Measurements from ENCODE around the gene FURIN.
"Not testable (repeated sequence)": the region's sequence is repeated elsewhere in the genome, so short reads cannot be mapped to it uniquely, and the experiment has no call there.

The FURIN gene

GRCh38 chr15:90882781-90883525 is 14.6 kb downstream of the FURIN start:
- no peak for DNase-seq (ENCODE audit: low read depth in 3 of 3)

- no peak for DNase-seq (ENCODE audit: low read depth in 3 of 3)
Observed at GRCh38 chr15:90883526-90883975, 15.2 kb downstream of the FURIN start.

- DNase-seq (ENCODE audit: low read depth in 3 of 3) = no peak
Observed at GRCh38 chr15:90883976-90884718, 15.8 kb downstream of the FURIN start, which contains the start of gene FES. Gene FES (plus strand): TSS chr15:90884504. CDS start chr15:90885046, 542 bp downstream.

GRCh38 chr15:90884719-90885431 is 16.5 kb downstream of the FURIN start:
- no peak for DNase-seq (ENCODE audit: low read depth in 3 of 3)

- peak; percentile 56 to 79 (median 68) for DNase-seq (ENCODE audit: low read depth in 3 of 3)
Observed at GRCh38 chr15:90885432-90886290, 17.3 kb downstream of the FURIN start.

GRCh38 chr15:90886291-90886614 is 17.9 kb downstream of the FURIN start:
- DNase-seq (ENCODE audit: low read depth in 3 of 3) = no peak

GRCh38 chr15:90887037-90887481 is 18.7 kb downstream of the FURIN start:
- DNase-seq (ENCODE audit: low read depth in 3 of 3) = no peak

GRCh38 chr15:90889313-90889730 is 20.9 kb downstream of the FURIN start:
- DNase-seq (ENCODE audit: low read depth in 3 of 3) = no peak

- no peak for DNase-seq (ENCODE audit: low read depth in 3 of 3)
Observed at GRCh38 chr15:90889736-90890456, 21.5 kb downstream of the FURIN start.

GRCh38 chr15:90890839-90891238 is 22.5 kb downstream of the FURIN start:
- DNase-seq (ENCODE audit: low read depth in 3 of 3) = no peak

- DNase-seq (ENCODE audit: low read depth in 3 of 3) = no peak
Observed at GRCh38 chr15:90891346-90891949, 23.1 kb downstream of the FURIN start.

GRCh38 chr15:90892023-90892422 is 23.6 kb downstream of the FURIN start:
- DNase-seq (ENCODE audit: low read depth in 3 of 3) = no peak

GRCh38 chr15:90892498-90893174 is 24.2 kb downstream of the FURIN start:
- DNase-seq (ENCODE audit: low read depth in 3 of 3) = no peak

GRCh38 chr15:90893175-90894090 is 25.0 kb downstream of the FURIN start:
- no peak for DNase-seq (ENCODE audit: low read depth in 3 of 3)

- DNase-seq (ENCODE audit: low read depth in 3 of 3) = no peak
Observed at GRCh38 chr15:90895571-90896117, 27.3 kb downstream of the FURIN start.

- not testable (repeated sequence) for DNase-seq (ENCODE audit: low read depth in 3 of 3)
Observed at GRCh38 chr15:90897131-90897655, 28.8 kb downstream of the FURIN start.

- no peak for DNase-seq (ENCODE audit: low read depth in 3 of 3)
Observed at GRCh38 chr15:90901175-90902039, 33.0 kb downstream of the FURIN start.

Measured in stimulated activated CD4-positive, alpha-beta T cell treated with anti-CD3 and anti-CD28 coated beads, TNF-alpha, amount 100 ng/mL, for 48 hours (primary cell).